Suprapubic skin (tissue), 4 donors: ENCODE measurements around the gene RRP9.

Experiments used
- CTCF ChIP-seq, 2 donors: fragments of 200-600 bp in 1 of 2; fragments of 450-650 bp in 1 of 2; sonication (generic) in 1 of 2; IDR thresholded peaks; one replicate each; pipeline ENCODE4 v1.5.1; 2016 to 2019; ENCODE audit warnings: antibody characterized with exemption in 2 of 2, mild to moderate bottlenecking in 1 of 2, moderate library complexity in 1 of 2
- EP300 ChIP-seq: sonication (generic); formaldehyde crosslinking; IDR thresholded peaks from one replicate; pipeline ENCODE4 v1.6.1; 2017; ENCODE audit warnings: antibody characterized with exemption
- POLR2A ChIP-seq, 2 donors: fragments of 450-650 bp; IDR thresholded peaks; one replicate each; pipeline ENCODE4 v1.6.1; 2017; ENCODE audit warnings: antibody characterized with exemption in 2 of 2, mild to moderate bottlenecking in 2 of 2, moderate library complexity in 2 of 2
- POLR2AphosphoS5 ChIP-seq, 3 donors: sonication (generic); formaldehyde crosslinking; IDR thresholded peaks; one replicate each; pipeline ENCODE4 v1.6.1; 2017; ENCODE audit warnings: antibody characterized with exemption in 3 of 3

GRCh38 chr3:51930439-51930838 lies 11.3 kb downstream of the RRP9 start:
- TF ChIP-seq POLR2A (IDR thresholded peaks at IDR 0.05) = no peak
- TF ChIP-seq CTCF (IDR thresholded peaks at IDR 0.05) = no peak
- TF ChIP-seq POLR2AphosphoS5 (IDR thresholded peaks at IDR 0.05) = no peak
- no peak for TF ChIP-seq EP300
